Body of pancreas (tissue), 4 donors: Measurements from ENCODE around the gene OR2V1.

Source experiments
- CTCF ChIP-seq, 7 experiments: fragments of 450-650 bp in 4 of 7; fragments of 200-600 bp in 3 of 7; sonication (generic) in 3 of 7; IDR thresholded peaks; one replicate each; pipeline ENCODE4 v1.5.1; 2016 to 2019; ENCODE audit warnings: antibody characterized with exemption in 7 of 7
- POLR2A ChIP-seq, 3 donors: fragments of 450-650 bp; IDR thresholded peaks; one replicate each; pipeline ENCODE4 v1.6.1; 2016; ENCODE audit warnings: antibody characterized with exemption in 3 of 3, mild to moderate bottlenecking in 2 of 3

- TF ChIP-seq CTCF (IDR thresholded peaks at IDR 0.05) (no peak), POLR2A (IDR thresholded peaks at IDR 0.05) (no peak)
These were observed 29.3 kb upstream of the OR2V1 start for GRCh38 chr5:181160152-181160754.
